MM.1S (cell line): ENCODE data around the gene ITIH4.

Experiments
- DNase-seq: peaks from one replicate; pipeline ENCODE4 v3.0.0-alpha.2; 2015
- H2AFZ ChIP-seq: fragments of 300-600 bp; sonication (generic); 2 replicates; pipeline ENCODE4 v1.6.0; 2016; ENCODE audit warnings: antibody characterized with exemption, low read length
- H3F3A ChIP-seq: fragments of 300-600 bp; sonication (generic); 2 replicates; pipeline ENCODE4 v1.6.1; 2016; ENCODE audit warnings: mild to moderate bottlenecking, antibody characterized with exemption, low read length, moderate library complexity, mixed read lengths; ENCODE audit not compliant: insufficient read depth
- H3K27ac ChIP-seq: fragments of 300-600 bp; sonication (generic); 2 replicates; pipeline ENCODE4 v1.5.1; 2016; ENCODE audit warnings: mild to moderate bottlenecking, low read length
- H3K27me3 ChIP-seq: fragments of 300-600 bp; sonication (generic); replicated peaks from 2 replicates; pipeline ENCODE4 v1.6.0; 2016; ENCODE audit warnings: low read length; ENCODE audit not compliant: insufficient read depth
- H3K36me3 ChIP-seq: fragments of 300-600 bp; sonication (generic); replicated peaks from 2 replicates; pipeline ENCODE4 v1.6.1; 2016; ENCODE audit warnings: mild to moderate bottlenecking, low read length, mixed read lengths; ENCODE audit not compliant: insufficient read depth
- H3K4me1 ChIP-seq: fragments of 300-600 bp; sonication (generic); 2 replicates; pipeline ENCODE4 v1.6.1; 2016; ENCODE audit warnings: low read length, mixed read lengths
- H3K4me2 ChIP-seq: fragments of 300-600 bp; sonication (generic); 2 replicates; pipeline ENCODE4 v1.6.0; 2016; ENCODE audit warnings: low read depth, low read length
- H3K4me3 ChIP-seq: fragments of 300-600 bp; sonication (generic); 2 replicates; pipeline ENCODE4 v1.5.1; 2016; ENCODE audit warnings: low read length, mixed read lengths
- H3K79me2 ChIP-seq: fragments of 300-600 bp; sonication (generic); 2 replicates; pipeline ENCODE4 v1.6.1; 2016; ENCODE audit warnings: mixed run types, low read length, mixed read lengths
- H3K9ac ChIP-seq: fragments of 300-600 bp; sonication (generic); 2 replicates; pipeline ENCODE4 v1.6.1; 2016; ENCODE audit warnings: low read length, mixed read lengths
- H3K9me2 ChIP-seq: fragments of 300-600 bp; sonication (generic); replicated peaks from 2 replicates; pipeline ENCODE4 v1.6.1; 2016; ENCODE audit warnings: mild to moderate bottlenecking, low read length, mixed read lengths; ENCODE audit not compliant: insufficient read depth
- H3K9me3 ChIP-seq: fragments of 300-600 bp; sonication (generic); replicated peaks from 2 replicates; pipeline ENCODE4 v1.6.1; 2016; ENCODE audit warnings: mild to moderate bottlenecking, low read length, mixed read lengths; ENCODE audit not compliant: insufficient read depth
- H4K20me1 ChIP-seq: fragments of 300-600 bp; sonication (generic); 2 replicates; pipeline ENCODE4 v1.6.1; 2016; ENCODE audit warnings: mild to moderate bottlenecking, low read length, moderate library complexity, mixed read lengths; ENCODE audit not compliant: insufficient read depth
- CTCF ChIP-seq: fragments of 300-600 bp; sonication (generic); IDR thresholded peaks from 2 replicates; pipeline ENCODE4 v1.5.1; 2016; ENCODE audit warnings: antibody characterized with exemption, low read length, mixed read lengths
- EZH2 ChIP-seq: fragments of 300-600 bp; sonication (generic); optimal IDR thresholded peaks from 2 replicates; pipeline ENCODE3; 2017; ENCODE audit warnings: low read depth, mild to moderate bottlenecking, antibody characterized with exemption, low read length, mixed read lengths
- EZH2phosphoT487 ChIP-seq: fragments of 300-600 bp; sonication (generic); IDR thresholded peaks from 2 replicates; pipeline ENCODE4 v1.6.1; 2018; ENCODE audit warnings: antibody characterized with exemption, low read length

Gene ITIH4

GRCh38 chr3:52857133-52857532 is 26.7 kb upstream of the ITIH4 start:
- H3K27me3 ChIP-seq = no peaks in the 10 kb centered on the region
- H3K27ac ChIP-seq = no peak overlapping the region
- no peaks in the 10 kb centered on the region for H3K36me3 ChIP-seq
- no peak overlapping the region for H3K9ac ChIP-seq
- no peak overlapping the region for H3K4me2 ChIP-seq
- no peaks in the 10 kb centered on the region for H3K79me2 ChIP-seq
- no peaks in the 10 kb centered on the region for H3K9me3 ChIP-seq
- TF ChIP-seq EZH2phosphoT487 = no peak
- TF ChIP-seq EZH2 = no peak
- TF ChIP-seq CTCF = no peak
- no peak overlapping the region for H3K4me3 ChIP-seq
- H2AFZ ChIP-seq = no peak overlapping the region
- no peaks in the 10 kb centered on the region for H3F3A ChIP-seq
- DNase-seq = no peak
- no peaks in the 10 kb centered on the region for H3K4me1 ChIP-seq
- no peaks in the 10 kb centered on the region for H4K20me1 ChIP-seq
- no peaks in the 10 kb centered on the region for H3K9me2 ChIP-seq

- Histone ChIP-seq H3K9me3 (no peaks in the 10 kb centered on the region), H3K9ac (no peak overlapping the region), H3K4me2 (no peak overlapping the region), H3K4me3 (no peak overlapping the region), H3K27ac (no peak overlapping the region), H3K79me2 (no peaks in the 10 kb centered on the region), H3K36me3 (no peaks in the 10 kb centered on the region), H4K20me1 (no peaks in the 10 kb centered on the region), H3K27me3 (no peaks in the 10 kb centered on the region), H2AFZ (no peak overlapping the region), H3K4me1 (no peaks in the 10 kb centered on the region), H3K9me2 (no peaks in the 10 kb centered on the region), H3F3A (no peaks in the 10 kb centered on the region)
- no peak for TF ChIP-seq EZH2phosphoT487
- no peak for TF ChIP-seq CTCF
- TF ChIP-seq EZH2 = no peak
- DNase-seq = no peak
These were observed 26.2 kb upstream of the ITIH4 start for GRCh38 chr3:52856666-52857065.

- H3K9ac ChIP-seq = no peak overlapping the region
- H3K27ac ChIP-seq = no peak overlapping the region
- H3K4me3 ChIP-seq = no peak overlapping the region
- no peaks in the 10 kb centered on the region for H3K36me3 ChIP-seq
- TF ChIP-seq CTCF = no peak
- no peak for TF ChIP-seq EZH2
- TF ChIP-seq EZH2phosphoT487 = no peak
- no peaks in the 10 kb centered on the region for H3K9me2 ChIP-seq
- H4K20me1 ChIP-seq = no peaks in the 10 kb centered on the region
- H3K79me2 ChIP-seq = no peaks in the 10 kb centered on the region
- H3K9me3 ChIP-seq = no peaks in the 10 kb centered on the region
- H3K4me1 ChIP-seq = no peaks in the 10 kb centered on the region
- no peaks in the 10 kb centered on the region for H3K27me3 ChIP-seq
- no peak overlapping the region for H3K4me2 ChIP-seq
- DNase-seq = no peak
- no peaks in the 10 kb centered on the region for H3F3A ChIP-seq
- H2AFZ ChIP-seq = no peak overlapping the region
These were observed 23.5 kb upstream of the ITIH4 start for GRCh38 chr3:52854013-52854412.
